IPS-NIHi11 (cell line): Measurements from ENCODE around the gene EMX2.

Experiments used
- DNase-seq: peaks from one replicate; pipeline ENCODE4 v3.0.0; 2012; ENCODE audit warnings: mixed read lengths, low spot score

EMX2 gene

GRCh38 chr10:117544711-117545140, 2.2 kb downstream of the EMX2 start:
- no peak for DNase-seq

- DNase-seq, result no peak
Observed at GRCh38 chr10:117545141-117546019, 2.8 kb downstream of the EMX2 start.

GRCh38 chr10:117546020-117546580, 3.6 kb downstream of the EMX2 start:
- DNase-seq, result no peak

- DNase-seq, result no peak
Observed at GRCh38 chr10:117546581-117547015, 4.1 kb downstream of the EMX2 start.

- DNase-seq, result no peak
Observed at GRCh38 chr10:117547016-117547715, 4.6 kb downstream of the EMX2 start.

GRCh38 chr10:117547716-117548668, 5.4 kb downstream of the EMX2 start:
- DNase-seq, result no peak

- DNase-seq, result no peak
Observed at GRCh38 chr10:117549100-117549585, 6.6 kb downstream of the EMX2 start.

- DNase-seq, result no peak
Observed at GRCh38 chr10:117550076-117550475, 7.5 kb downstream of the EMX2 start.

GRCh38 chr10:117550599-117551329, 8.2 kb downstream of the EMX2 start:
- DNase-seq, result no peak

- DNase-seq, result no peak
Observed at GRCh38 chr10:117551330-117552155, 9.0 kb downstream of the EMX2 start.

- no peak for DNase-seq
Observed at GRCh38 chr10:117552156-117552631, 9.6 kb downstream of the EMX2 start.

GRCh38 chr10:117552701-117553141, 10.2 kb downstream of the EMX2 start:
- DNase-seq, result no peak

- peak; percentile 51 for DNase-seq
Observed at GRCh38 chr10:117553142-117553814, 10.7 kb downstream of the EMX2 start.

- no peak for DNase-seq
Observed at GRCh38 chr10:117553815-117554172, 11.2 kb downstream of the EMX2 start.

- no peak for DNase-seq
Observed at GRCh38 chr10:117554241-117554814, 11.8 kb downstream of the EMX2 start.

GRCh38 chr10:117555017-117555416, 12.5 kb downstream of the EMX2 start:
- no peak for DNase-seq

GRCh38 chr10:117555863-117556262, 13.3 kb downstream of the EMX2 start:
- no peak for DNase-seq

- DNase-seq, result no peak
Observed at GRCh38 chr10:117556356-117556755, 13.8 kb downstream of the EMX2 start.

- no peak for DNase-seq
Observed at GRCh38 chr10:117559712-117560111, 17.2 kb downstream of the EMX2 start.
